ENCODE data around the gene AP3D1. TPM values are rescaled to one million over a fixed set of nuclear protein-coding genes. Genes with fewer than 3 reads are reported as not detected.
A peak's percentile ranks its signal among the peaks of the same experiment; 100 is the strongest.

Gene AP3D1
- total and polyA plus RNA-seq, 9 of the 15 experiments (the other 6 are each of a cell fraction or from before 2014, with no cell fraction given), result 1.2 to 86.1 (median 35.9) TPM

DNA sequence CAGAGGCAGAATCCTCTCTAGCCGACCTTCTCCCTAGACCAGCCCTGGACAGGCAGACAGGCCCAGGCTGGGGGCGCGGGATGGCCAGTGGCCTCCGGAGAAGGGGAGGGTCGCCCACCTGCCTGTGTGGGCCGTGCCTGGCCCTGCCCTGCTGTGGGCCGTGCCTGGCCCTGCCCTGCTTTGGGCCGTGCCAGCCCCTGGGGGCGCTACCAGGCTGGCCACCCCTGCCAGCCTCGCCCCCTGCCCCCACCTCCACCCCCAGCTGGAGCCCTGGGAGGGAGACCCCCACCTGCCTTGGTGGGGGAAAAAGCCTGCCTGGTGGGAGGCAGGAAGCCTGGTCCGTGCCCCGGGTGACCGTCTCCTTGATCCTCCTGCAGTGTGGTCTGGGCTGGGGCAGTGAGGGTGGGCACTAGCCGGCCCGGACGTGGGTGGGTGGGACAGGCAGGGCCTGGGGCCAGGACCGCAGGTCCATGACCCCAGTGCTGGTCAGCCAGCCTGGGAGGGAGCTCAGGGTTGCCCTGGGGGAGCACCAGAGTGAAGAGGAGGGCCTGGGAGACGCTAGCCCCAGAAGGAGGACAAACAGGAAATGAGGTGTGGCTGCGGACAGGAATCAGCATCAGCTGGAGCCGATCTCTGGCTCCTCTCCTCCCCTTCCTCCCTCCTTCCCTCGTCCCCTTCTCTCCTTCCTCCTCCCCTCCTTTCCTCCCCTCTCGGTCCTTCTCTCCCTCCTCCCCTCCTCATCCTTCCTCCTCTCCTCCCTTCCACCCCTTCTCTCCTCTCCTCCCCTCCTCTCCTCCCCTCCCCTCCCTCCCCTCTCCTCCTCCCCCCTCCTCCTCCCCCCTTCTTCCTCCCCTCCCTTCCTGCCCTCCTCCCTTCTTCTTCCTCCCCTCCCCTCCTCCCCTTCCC is 95.2 kb downstream of the AP3D1 start (continued):
- TF ChIP-seq TBL1XR1 (IDR thresholded peaks at IDR 0.05; ENCODE audit: low read length in 2 of 2) (peak in 1 of 2 experiments; percentile 30; a peak in 1 of 4 replicates), NFIX (CRISPR knock-in tag; IDR thresholded peaks at IDR 0.05; ENCODE audit: low read depth) (no peak), FOXP1 (CRISPR knock-in tag; IDR thresholded peaks at IDR 0.05) (no peak), POLR2G (IDR thresholded peaks at IDR 0.05; ENCODE audit: low read depth, low read length) (peak; percentile 87), BCL6 (CRISPR knock-in tag; IDR thresholded peaks at IDR 0.05) (no peak), ARID1B (IDR thresholded peaks at IDR 0.05) (peak; percentile 64; the same call in 1 of the 2 replicates), KLF1 (tag; IDR thresholded peaks at IDR 0.05) (no peak), ZNF444 (CRISPR knock-in tag; IDR thresholded peaks at IDR 0.05) (no peak), KLF10 (CRISPR knock-in tag; IDR thresholded peaks at IDR 0.05) (no peak), DNMT1 (IDR thresholded peaks at IDR 0.05) (no peak), NR2C2 (CRISPR knock-in tag; IDR thresholded peaks at IDR 0.05) (no peak), NR2C2 (tag; IDR thresholded peaks at IDR 0.05) (peak; percentile 60), RBM34 (IDR thresholded peaks at IDR 0.05; ENCODE audit: borderline replicate concordance, insufficient read depth, low read length) (no peak), YY1 (IDR thresholded peaks at IDR 0.05; ENCODE audit: borderline replicate concordance in 1 of 3, control insufficient read depth in 1 of 3, extremely low read depth in 1 of 3, insufficient read depth in 3 of 3, insufficient read length in 1 of 3, insufficient replicate concordance in 2 of 3, low read depth in 1 of 3, low read length in 2 of 3) (peak in 1 of 3 experiments; percentile 6), SIN3A (IDR thresholded peaks at IDR 0.05; ENCODE audit: borderline replicate concordance in 2 of 2, control insufficient read depth in 1 of 2, low read depth in 2 of 2, low read length in 2 of 2) (peak in 1 of 2 experiments; percentile 52; a peak in 1 of 4 replicates)
- TF ChIP-seq, protein P1, sequence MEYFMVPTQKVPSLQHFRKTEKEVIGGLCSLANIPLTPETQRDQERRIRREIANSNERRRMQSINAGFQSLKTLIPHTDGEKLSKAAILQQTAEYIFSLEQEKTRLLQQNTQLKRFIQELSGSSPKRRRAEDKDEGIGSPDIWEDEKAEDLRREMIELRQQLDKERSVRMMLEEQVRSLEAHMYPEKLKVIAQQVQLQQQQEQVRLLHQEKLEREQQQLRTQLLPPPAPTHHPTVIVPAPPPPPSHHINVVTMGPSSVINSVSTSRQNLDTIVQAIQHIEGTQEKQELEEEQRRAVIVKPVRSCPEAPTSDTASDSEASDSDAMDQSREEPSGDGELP (CRISPR knock-in tag; IDR thresholded peaks at IDR 0.05; ENCODE audit: borderline replicate concordance), result peak; percentile 98
- TF ChIP-seq, protein P2, sequence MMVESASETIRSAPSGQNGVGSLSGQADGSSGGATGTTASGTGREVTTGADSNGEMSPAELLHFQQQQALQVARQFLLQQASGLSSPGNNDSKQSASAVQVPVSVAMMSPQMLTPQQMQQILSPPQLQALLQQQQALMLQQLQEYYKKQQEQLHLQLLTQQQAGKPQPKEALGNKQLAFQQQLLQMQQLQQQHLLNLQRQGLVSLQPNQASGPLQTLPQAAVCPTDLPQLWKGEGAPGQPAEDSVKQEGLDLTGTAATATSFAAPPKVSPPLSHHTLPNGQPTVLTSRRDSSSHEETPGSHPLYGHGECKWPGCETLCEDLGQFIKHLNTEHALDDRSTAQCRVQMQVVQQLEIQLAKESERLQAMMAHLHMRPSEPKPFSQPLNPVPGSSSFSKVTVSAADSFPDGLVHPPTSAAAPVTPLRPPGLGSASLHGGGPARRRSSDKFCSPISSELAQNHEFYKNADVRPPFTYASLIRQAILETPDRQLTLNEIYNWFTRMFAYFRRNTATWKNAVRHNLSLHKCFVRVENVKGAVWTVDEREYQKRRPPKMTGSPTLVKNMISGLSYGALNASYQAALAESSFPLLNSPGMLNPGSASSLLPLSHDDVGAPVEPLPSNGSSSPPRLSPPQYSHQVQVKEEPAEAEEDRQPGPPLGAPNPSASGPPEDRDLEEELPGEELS (CRISPR knock-in tag; IDR thresholded peaks at IDR 0.05; ENCODE audit: borderline replicate concordance), result no peak
- TF ChIP-seq, protein P3, sequence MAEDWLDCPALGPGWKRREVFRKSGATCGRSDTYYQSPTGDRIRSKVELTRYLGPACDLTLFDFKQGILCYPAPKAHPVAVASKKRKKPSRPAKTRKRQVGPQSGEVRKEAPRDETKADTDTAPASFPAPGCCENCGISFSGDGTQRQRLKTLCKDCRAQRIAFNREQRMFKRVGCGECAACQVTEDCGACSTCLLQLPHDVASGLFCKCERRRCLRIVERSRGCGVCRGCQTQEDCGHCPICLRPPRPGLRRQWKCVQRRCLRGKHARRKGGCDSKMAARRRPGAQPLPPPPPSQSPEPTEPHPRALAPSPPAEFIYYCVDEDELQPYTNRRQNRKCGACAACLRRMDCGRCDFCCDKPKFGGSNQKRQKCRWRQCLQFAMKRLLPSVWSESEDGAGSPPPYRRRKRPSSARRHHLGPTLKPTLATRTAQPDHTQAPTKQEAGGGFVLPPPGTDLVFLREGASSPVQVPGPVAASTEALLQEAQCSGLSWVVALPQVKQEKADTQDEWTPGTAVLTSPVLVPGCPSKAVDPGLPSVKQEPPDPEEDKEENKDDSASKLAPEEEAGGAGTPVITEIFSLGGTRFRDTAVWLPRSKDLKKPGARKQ (CRISPR knock-in tag; IDR thresholded peaks at IDR 0.05), result no peak
- TF ChIP-seq, protein P4, sequence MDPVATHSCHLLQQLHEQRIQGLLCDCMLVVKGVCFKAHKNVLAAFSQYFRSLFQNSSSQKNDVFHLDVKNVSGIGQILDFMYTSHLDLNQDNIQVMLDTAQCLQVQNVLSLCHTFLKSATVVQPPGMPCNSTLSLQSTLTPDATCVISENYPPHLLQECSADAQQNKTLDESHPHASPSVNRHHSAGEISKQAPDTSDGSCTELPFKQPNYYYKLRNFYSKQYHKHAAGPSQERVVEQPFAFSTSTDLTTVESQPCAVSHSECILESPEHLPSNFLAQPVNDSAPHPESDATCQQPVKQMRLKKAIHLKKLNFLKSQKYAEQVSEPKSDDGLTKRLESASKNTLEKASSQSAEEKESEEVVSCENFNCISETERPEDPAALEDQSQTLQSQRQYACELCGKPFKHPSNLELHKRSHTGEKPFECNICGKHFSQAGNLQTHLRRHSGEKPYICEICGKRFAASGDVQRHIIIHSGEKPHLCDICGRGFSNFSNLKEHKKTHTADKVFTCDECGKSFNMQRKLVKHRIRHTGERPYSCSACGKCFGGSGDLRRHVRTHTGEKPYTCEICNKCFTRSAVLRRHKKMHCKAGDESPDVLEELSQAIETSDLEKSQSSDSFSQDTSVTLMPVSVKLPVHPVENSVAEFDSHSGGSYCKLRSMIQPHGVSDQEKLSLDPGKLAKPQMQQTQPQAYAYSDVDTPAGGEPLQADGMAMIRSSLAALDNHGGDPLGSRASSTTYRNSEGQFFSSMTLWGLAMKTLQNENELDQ (CRISPR knock-in tag; IDR thresholded peaks at IDR 0.05; ENCODE audit: borderline replicate concordance), result no peak
